HEK293 (cell line): ENCODE data around the gene RPL13A.

Experiments used
- OSR2 ChIP-seq: fragments of 450-650 bp; formaldehyde crosslinking; IDR thresholded peaks from 2 replicates; pipeline ENCODE4 v1.5.1; 2016; ENCODE audit warnings: missing biosample characterization, missing genetic modification characterization
- OVOL3 ChIP-seq: fragments of 450-650 bp; formaldehyde crosslinking; IDR thresholded peaks from 2 replicates; pipeline ENCODE4 v1.5.1; 2016; ENCODE audit warnings: missing biosample characterization, missing genetic modification characterization
- SCRT2 ChIP-seq: fragments of 450-650 bp; formaldehyde crosslinking; IDR thresholded peaks from 2 replicates; pipeline ENCODE4 v1.5.1; 2016; ENCODE audit warnings: missing biosample characterization, missing genetic modification characterization
- SP2 ChIP-seq: fragments of 450-650 bp; formaldehyde crosslinking; IDR thresholded peaks from 2 replicates; pipeline ENCODE4 v1.5.1; 2016; ENCODE audit warnings: missing biosample characterization, missing genetic modification characterization
- SP7 ChIP-seq: fragments of 450-650 bp; formaldehyde crosslinking; IDR thresholded peaks from 2 replicates; pipeline ENCODE4 v1.5.1; 2016; ENCODE audit warnings: missing biosample characterization, missing genetic modification characterization
- ZBTB49 ChIP-seq: fragments of 450-650 bp; formaldehyde crosslinking; IDR thresholded peaks from 2 replicates; pipeline ENCODE4 v1.5.1; 2016; ENCODE audit warnings: missing biosample characterization, missing genetic modification characterization, low read depth
- ZNF146 ChIP-seq: fragments of 450-650 bp; formaldehyde crosslinking; IDR thresholded peaks from 2 replicates; pipeline ENCODE4 v1.5.1; 2016; ENCODE audit warnings: missing biosample characterization, missing genetic modification characterization
- ZNF16 ChIP-seq: fragments of 450-650 bp; formaldehyde crosslinking; IDR thresholded peaks from 2 replicates; pipeline ENCODE4 v1.5.1; 2016; ENCODE audit warnings: low read depth, missing biosample characterization, missing genetic modification characterization
- ZNF239 ChIP-seq: fragments of 450-650 bp; formaldehyde crosslinking; IDR thresholded peaks from 2 replicates; pipeline ENCODE4 v1.5.1; 2016; ENCODE audit warnings: missing biosample characterization, missing genetic modification characterization
- ZNF266 ChIP-seq: fragments of 450-650 bp; formaldehyde crosslinking; IDR thresholded peaks from 2 replicates; pipeline ENCODE4 v1.5.1; 2016; ENCODE audit warnings: missing biosample characterization, missing genetic modification characterization, low read depth
- ZNF302 ChIP-seq: fragments of 450-650 bp; formaldehyde crosslinking; IDR thresholded peaks from 2 replicates; pipeline ENCODE4 v1.5.1; 2016; ENCODE audit warnings: missing biosample characterization, missing genetic modification characterization, low read depth
- ZNF391 ChIP-seq: fragments of 450-650 bp; formaldehyde crosslinking; IDR thresholded peaks from 2 replicates; pipeline ENCODE4 v1.5.1; 2016; ENCODE audit warnings: low read depth, missing biosample characterization, missing genetic modification characterization, borderline replicate concordance
- ZNF394 ChIP-seq: fragments of 450-650 bp; formaldehyde crosslinking; IDR thresholded peaks from 2 replicates; pipeline ENCODE4 v1.5.1; 2016; ENCODE audit warnings: missing biosample characterization, missing genetic modification characterization, mild to moderate bottlenecking, moderate library complexity, borderline replicate concordance
- ZNF404 ChIP-seq: fragments of 450-650 bp; formaldehyde crosslinking; IDR thresholded peaks from 2 replicates; pipeline ENCODE4 v1.5.1; 2017; ENCODE audit warnings: missing biosample characterization, missing genetic modification characterization
- ZNF426 ChIP-seq: fragments of 450-650 bp; formaldehyde crosslinking; IDR thresholded peaks from 2 replicates; pipeline ENCODE4 v1.5.1; 2017; ENCODE audit warnings: missing biosample characterization, missing genetic modification characterization, mild to moderate bottlenecking, inconsistent platforms, moderate library complexity
- ZNF488 ChIP-seq: fragments of 450-650 bp; formaldehyde crosslinking; IDR thresholded peaks from 2 replicates; pipeline ENCODE4 v1.5.1; 2016; ENCODE audit warnings: missing biosample characterization, missing genetic modification characterization
- ZNF514 ChIP-seq: fragments of 450-650 bp; formaldehyde crosslinking; IDR thresholded peaks from 2 replicates; pipeline ENCODE4 v1.5.1; 2016; ENCODE audit warnings: missing biosample characterization, missing genetic modification characterization
- ZNF548 ChIP-seq: fragments of 450-650 bp; formaldehyde crosslinking; IDR thresholded peaks from 2 replicates; pipeline ENCODE4 v1.5.1; 2016; ENCODE audit warnings: missing biosample characterization, missing genetic modification characterization
- ZNF549 ChIP-seq: fragments of 450-650 bp; IDR thresholded peaks from 2 replicates; pipeline ENCODE4 v1.5.1; 2018; ENCODE audit warnings: missing biosample characterization, missing genetic modification characterization, mild to moderate bottlenecking, inconsistent platforms, moderate library complexity
- ZNF571 ChIP-seq: fragments of 450-650 bp; formaldehyde crosslinking; IDR thresholded peaks from 2 replicates; pipeline ENCODE4 v1.5.0; 2017; ENCODE audit warnings: missing biosample characterization, missing genetic modification characterization
- ZNF585B ChIP-seq: fragments of 450-650 bp; formaldehyde crosslinking; IDR thresholded peaks from 2 replicates; pipeline ENCODE4 v1.5.1; 2016; ENCODE audit warnings: missing biosample characterization, missing genetic modification characterization
- ZNF600 ChIP-seq: fragments of 450-650 bp; formaldehyde crosslinking; IDR thresholded peaks from 2 replicates; pipeline ENCODE4 v1.5.1; 2016; ENCODE audit warnings: missing biosample characterization, missing genetic modification characterization
- ZNF629 ChIP-seq: fragments of 450-650 bp; formaldehyde crosslinking; IDR thresholded peaks from 2 replicates; pipeline ENCODE4 v1.5.1; 2017; ENCODE audit warnings: missing biosample characterization, missing genetic modification characterization
- ZNF677 ChIP-seq: fragments of 450-650 bp; IDR thresholded peaks from 2 replicates; pipeline ENCODE4 v1.5.0; 2018; ENCODE audit warnings: missing biosample characterization, mild to moderate bottlenecking, missing genetic modification characterization, moderate library complexity
- ZNF707 ChIP-seq: fragments of 450-650 bp; formaldehyde crosslinking; IDR thresholded peaks from 2 replicates; pipeline ENCODE4 v1.5.1; 2016; ENCODE audit warnings: missing biosample characterization, missing genetic modification characterization
- ZNF747 ChIP-seq: fragments of 450-650 bp; formaldehyde crosslinking; IDR thresholded peaks from 2 replicates; pipeline ENCODE4 v1.5.1; 2016; ENCODE audit warnings: missing biosample characterization, missing genetic modification characterization
- ZNF791 ChIP-seq: fragments of 450-650 bp; formaldehyde crosslinking; IDR thresholded peaks from 2 replicates; pipeline ENCODE4 v1.5.1; 2016; ENCODE audit warnings: missing biosample characterization, missing genetic modification characterization
- ZSCAN16 ChIP-seq: fragments of 450-650 bp; formaldehyde crosslinking; IDR thresholded peaks from 2 replicates; pipeline ENCODE4 v1.5.1; 2016; ENCODE audit warnings: missing biosample characterization, missing genetic modification characterization
- ZSCAN5A ChIP-seq: fragments of 450-650 bp; formaldehyde crosslinking; IDR thresholded peaks from 2 replicates; pipeline ENCODE4 v1.5.1; 2016; ENCODE audit warnings: missing biosample characterization, missing genetic modification characterization
- TF ChIP-seq, protein P1 (sequence below): fragments of 450-650 bp; formaldehyde crosslinking; optimal IDR thresholded peaks from 2 replicates; pipeline ENCODE3; 2016; ENCODE audit warnings: missing biosample characterization, mild to moderate bottlenecking, missing genetic modification characterization
- TF ChIP-seq, protein P2 (sequence below): fragments of 450-650 bp; formaldehyde crosslinking; IDR thresholded peaks from 2 replicates; pipeline ENCODE4 v1.5.1; 2016; ENCODE audit warnings: missing biosample characterization, missing genetic modification characterization
- TF ChIP-seq, protein P3 (sequence below): fragments of 450-650 bp; formaldehyde crosslinking; IDR thresholded peaks from 2 replicates; pipeline ENCODE4 v1.5.1; 2017; ENCODE audit warnings: missing biosample characterization, missing genetic modification characterization

Gene RPL13A

DNA sequence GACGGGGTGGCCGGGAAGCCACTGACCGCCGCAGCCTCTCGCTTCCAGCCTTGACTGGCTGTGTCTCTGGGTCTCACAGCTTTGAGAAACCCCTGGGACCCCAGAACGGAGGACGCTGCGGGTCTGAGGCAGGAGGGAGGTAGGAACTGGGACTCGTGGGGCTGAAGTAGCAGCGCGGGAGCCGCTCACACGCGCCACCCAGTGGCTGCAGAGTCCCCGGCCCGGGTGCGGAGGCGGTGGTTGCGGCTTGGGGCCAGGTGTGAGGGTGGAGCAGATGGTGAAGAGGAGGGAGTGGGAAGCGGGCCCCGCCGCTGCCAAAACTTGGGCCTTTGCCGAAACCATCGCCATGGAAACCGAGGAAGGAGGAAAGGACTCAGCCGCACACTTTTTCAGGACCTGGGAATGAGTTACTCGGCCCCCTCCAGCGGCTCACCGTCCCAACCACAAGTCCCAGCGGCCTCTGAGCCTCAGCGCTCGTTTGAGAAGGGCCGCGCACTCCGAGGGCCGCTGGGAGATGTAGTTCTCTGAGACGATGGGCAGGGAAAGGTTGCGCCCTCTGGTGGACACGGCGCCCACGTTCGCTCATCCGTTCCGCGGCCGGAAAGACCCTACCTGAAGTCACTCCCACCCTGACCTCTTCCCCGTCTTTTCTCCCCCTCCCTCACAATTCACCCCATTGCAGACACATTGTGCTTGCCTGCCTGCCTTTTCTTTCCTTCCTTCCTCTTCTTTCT, 43.9 kb upstream of the RPL13A start (continued):
- TF ChIP-seq ZNF571 (no peak), SCRT2 (tag by site-specific recombination) (0 out of 2 replicates have a peak, but pooled peaks have one; percentile 25), ZNF548 (tag by site-specific recombination) (peak; percentile 50; the same call in 1 of the 2 replicates), SP2 (no peak; the same call in 1 of the 2 replicates), ZNF266 (tag by site-specific recombination) (no peak), ZNF747 (no peak), ZNF404 (tag by site-specific recombination) (no peak), ZSCAN5A (tag by site-specific recombination) (no peak), ZNF791 (tag by site-specific recombination) (no peak), ZNF514 (no peak), ZNF426 (tag by site-specific recombination) (no peak), ZNF394 (tag by site-specific recombination) (peak; percentile 76), ZNF16 (tag by site-specific recombination) (no peak), ZNF391 (peak; percentile 60; the same call in 1 of the 2 replicates), ZNF146 (no peak), ZNF549 (tag by site-specific recombination) (no peak), ZNF707 (tag by site-specific recombination) (no peak), OVOL3 (tag by site-specific recombination) (no peak), ZBTB49 (tag by site-specific recombination) (no peak), ZNF488 (tag by site-specific recombination) (no peak), ZNF302 (tag by site-specific recombination) (no peak), ZNF629 (tag by site-specific recombination) (peak; percentile 69), SP7 (tag by site-specific recombination) (peak; percentile 81), OSR2 (tag by site-specific recombination) (peak; percentile 52; the same call in 1 of the 2 replicates), ZNF585B (tag by site-specific recombination) (no peak), ZNF677 (tag by site-specific recombination) (no peak), ZSCAN16 (tag by site-specific recombination) (no peak), ZNF239 (tag by site-specific recombination) (no peak), ZNF600 (peak; percentile 56; the same call in 1 of the 2 replicates)
- TF ChIP-seq, protein P1, sequence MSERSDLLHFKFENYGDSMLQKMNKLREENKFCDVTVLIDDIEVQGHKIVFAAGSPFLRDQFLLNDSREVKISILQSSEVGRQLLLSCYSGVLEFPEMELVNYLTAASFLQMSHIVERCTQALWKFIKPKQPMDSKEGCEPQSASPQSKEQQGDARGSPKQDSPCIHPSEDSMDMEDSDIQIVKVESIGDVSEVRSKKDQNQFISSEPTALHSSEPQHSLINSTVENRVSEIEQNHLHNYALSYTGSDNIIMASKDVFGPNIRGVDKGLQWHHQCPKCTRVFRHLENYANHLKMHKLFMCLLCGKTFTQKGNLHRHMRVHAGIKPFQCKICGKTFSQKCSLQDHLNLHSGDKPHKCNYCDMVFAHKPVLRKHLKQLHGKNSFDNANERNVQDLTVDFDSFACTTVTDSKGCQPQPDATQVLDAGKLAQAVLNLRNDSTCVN (tag by site-specific recombination), result peak; percentile 81
- TF ChIP-seq, protein P2, sequence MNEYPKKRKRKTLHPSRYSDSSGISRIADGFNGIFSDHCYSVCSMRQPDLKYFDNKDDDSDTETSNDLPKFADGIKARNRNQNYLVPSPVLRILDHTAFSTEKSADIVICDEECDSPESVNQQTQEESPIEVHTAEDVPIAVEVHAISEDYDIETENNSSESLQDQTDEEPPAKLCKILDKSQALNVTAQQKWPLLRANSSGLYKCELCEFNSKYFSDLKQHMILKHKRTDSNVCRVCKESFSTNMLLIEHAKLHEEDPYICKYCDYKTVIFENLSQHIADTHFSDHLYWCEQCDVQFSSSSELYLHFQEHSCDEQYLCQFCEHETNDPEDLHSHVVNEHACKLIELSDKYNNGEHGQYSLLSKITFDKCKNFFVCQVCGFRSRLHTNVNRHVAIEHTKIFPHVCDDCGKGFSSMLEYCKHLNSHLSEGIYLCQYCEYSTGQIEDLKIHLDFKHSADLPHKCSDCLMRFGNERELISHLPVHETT (tag by site-specific recombination), result 0 out of 2 replicates have a peak, but pooled peaks have one; percentile 34
- TF ChIP-seq, protein P3, sequence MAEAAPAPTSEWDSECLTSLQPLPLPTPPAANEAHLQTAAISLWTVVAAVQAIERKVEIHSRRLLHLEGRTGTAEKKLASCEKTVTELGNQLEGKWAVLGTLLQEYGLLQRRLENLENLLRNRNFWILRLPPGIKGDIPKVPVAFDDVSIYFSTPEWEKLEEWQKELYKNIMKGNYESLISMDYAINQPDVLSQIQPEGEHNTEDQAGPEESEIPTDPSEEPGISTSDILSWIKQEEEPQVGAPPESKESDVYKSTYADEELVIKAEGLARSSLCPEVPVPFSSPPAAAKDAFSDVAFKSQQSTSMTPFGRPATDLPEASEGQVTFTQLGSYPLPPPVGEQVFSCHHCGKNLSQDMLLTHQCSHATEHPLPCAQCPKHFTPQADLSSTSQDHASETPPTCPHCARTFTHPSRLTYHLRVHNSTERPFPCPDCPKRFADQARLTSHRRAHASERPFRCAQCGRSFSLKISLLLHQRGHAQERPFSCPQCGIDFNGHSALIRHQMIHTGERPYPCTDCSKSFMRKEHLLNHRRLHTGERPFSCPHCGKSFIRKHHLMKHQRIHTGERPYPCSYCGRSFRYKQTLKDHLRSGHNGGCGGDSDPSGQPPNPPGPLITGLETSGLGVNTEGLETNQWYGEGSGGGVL (tag by site-specific recombination), result peak; percentile 76
